ENCODE results near the gene VPS18.

The VPS18 gene

DNA sequence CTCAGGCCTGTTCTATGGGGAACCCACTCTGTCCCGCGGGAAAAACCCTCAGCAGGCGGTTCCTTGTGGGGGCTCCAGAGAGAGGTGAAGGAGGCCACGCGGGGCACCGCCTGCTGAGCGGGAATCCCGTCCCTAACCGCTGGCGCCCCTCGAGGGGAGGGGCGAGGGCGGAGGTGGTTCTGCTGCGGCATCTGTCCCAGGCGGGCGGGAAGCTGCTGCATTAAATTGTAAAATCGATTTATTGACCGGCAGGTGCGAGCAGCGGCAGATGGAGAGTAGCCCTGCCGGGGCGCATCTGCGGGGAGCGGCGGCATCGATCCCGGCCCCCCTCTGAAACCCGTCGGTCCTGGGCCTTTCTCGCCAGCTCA lies 31.2 kb downstream of the VPS18 start:
- DNase-seq: no peak

DNA sequence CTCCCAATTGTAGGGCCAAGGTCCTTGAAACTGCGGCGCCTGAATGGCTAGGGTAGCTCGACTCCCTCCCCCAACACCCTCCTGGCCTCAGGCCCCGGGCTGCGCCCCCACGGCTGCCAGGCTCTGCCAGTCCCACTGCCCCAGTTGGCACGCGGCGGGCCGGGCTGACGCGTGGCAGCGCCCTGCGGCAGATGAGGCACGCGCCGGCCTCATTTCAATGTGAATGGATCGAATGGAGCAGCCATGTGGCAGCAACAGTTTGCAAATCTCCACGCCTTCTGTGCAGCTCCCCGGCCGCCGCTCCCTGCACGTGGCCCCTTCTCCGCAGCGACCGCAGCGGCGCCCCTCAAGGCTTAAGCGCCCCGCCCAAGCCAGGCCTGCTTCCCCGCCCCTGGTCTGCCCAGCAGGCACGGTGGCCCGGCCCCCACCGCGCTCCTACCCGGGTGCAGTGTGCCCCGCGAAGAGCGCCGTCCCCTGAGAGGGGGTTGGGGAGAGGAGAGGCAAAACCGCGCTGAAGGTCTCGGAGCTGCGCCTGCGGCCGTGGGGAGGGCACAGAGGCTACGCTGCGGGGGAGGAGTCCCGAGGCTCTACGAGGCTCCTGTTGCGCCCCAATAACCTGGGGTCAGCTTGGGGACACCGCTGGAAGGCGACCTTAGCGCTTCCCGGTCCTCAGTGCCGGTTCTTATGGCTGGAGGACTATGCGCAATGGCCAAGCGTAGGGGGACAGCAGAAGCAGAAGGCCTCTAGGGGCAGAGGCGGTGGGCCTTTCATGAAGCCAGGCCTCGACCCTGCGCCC lies 31.8 kb downstream of the VPS18 start:
- peak; percentile 19 for DNase-seq

DNA sequence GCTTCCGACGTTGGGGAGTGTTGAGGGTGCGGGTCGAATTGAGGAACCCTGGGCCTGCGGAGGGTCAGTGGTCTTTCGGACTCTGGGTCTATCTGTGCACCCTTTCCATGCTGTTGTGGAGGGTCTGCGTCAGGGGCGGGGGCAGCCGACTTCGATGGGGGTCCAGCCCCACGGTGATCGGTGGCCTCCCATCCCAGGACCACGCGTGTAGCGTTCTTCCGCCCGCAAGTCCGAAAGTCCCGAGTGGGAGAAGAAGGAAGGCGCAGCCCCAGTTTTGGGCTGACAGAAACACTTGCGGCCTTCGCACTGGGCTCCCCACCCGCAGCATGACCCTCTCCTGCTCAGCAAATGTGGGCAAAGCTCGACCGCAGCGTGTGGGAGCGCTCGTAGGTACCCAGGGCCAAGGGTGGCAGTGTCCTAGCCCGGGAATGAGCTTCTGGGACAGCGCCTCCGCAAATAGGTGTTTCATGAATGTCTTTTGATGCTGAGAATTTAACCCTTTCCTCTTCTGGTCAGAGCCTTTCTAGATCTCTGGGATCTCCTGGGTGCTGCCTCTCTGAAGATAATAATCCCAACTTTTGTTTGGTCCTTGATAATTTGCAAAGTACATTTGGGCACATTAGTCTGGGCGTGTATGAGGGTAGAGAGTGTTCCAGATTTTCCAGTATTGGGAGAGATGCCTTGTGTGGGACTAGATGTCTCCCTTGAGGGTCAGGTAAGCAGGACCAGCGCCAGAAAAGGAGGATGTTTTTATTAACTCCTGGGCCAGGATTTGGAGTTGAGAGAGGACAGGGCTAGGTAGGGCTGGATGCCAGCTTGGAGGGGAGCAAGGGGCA lies 32.6 kb downstream of the VPS18 start:
- DNase-seq: no peak

DNA sequence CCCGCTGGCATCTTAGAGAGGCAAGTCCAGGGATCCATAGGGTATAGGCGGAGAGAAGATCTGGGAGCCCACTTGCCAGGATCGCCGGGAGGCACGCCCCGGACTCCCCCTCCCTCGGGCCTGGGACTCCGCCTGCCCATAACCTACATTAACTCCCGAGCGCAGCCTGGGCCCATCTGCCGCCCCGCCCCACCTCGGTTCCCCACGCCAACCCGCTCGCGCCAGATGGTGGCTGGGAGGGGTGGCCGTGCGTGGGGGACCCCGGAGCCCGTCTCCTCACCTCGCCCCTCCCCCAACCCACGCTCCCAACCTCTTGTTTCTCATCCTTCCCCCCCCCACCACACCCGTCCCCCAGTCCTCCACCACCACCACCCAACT lies 33.2 kb downstream of the VPS18 start:
- DNase-seq: peak; percentile 29

DNA sequence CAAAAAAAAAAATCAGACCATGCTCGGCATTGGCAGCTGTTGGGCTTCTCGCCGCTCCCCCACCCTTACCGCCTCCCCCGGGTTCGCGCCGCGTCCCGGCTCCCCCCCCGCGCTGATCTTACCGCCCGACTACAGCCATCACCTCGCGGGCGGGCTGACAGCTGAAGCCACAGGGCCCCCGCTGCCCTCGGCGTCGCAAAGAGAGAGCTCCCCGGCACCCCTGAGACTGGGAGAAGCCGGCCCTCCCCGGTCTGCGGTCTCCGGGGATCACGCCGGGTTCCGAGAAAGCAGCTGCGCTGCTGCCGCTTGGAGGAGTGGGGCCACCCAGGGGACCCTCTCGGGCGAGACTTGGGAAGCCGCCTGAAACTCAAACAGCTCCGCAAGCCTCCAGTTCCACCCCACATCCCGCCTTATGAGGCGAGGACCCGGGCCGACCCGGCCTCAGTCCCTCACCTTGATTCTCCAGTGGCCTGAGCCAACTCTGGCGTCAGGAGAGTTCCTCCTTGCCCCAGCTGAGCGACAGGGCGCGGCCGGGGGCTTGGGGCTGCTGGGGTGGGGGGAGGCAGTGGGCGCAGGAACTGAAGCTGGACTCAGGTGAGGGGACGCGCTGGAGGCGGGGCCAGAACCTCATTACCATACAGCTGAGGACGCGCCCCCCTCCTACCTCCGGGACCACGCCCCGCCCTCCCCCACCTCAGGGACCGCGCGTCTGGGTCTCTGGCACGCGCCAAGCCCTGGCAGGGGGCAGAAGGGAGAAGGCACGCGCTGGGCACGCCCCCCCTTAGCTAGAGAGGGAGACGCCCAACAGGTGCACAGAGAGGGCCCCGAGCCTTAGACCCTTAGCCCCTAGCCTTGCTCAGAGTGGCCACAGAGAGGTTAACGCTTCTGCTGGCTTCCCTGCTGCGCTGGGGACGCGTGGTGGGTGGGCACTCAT lies 33.9 kb downstream of the VPS18 start:
- peak; percentile 82 for DNase-seq

DNA sequence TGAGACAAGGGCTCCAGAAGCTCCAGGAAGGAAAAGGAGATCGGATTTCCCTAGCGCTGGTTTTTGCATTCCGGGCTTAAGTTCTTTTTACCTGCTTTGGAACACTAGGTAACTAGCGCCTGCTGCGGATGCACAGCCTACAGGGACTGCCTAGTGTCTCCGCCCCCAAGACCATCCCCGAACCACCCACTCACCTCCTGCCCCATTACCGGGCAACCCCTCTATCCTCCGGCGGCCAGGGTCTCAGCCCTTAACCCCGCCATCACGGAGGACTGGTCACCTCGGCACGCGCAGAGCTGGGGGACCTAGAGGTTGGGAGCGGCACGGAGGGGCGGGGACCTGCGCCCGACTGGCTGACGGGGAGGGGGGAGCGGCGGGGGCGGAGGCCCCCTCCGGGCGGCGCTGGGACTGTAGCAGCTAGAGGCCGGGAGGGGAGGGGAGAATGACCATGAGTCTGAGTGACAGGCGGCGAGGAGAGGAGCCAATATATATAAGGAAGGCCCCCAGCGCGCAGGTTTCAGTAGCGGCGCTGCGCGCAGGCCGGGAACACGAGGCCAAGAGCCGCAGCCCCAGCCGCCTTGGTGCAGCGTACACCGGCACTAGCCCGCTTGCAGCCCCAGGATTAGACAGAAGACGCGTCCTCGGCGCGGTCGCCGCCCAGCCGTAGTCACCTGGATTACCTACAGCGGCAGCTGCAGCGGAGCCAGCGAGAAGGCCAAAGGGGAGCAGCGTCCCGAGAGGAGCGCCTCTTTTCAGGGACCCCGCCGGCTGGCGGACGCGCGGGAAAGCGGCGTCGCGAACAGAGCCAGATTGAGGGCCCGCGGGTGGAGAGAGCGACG lies 34.8 kb downstream of the VPS18 start, which contains the start of gene DLL4:
Gene DLL4, plus strand, starts transcription at position 520 of the 839 bp plus-strand sequence. CDS start 329 bp downstream, outside the sequence.
- peak; percentile 77 for DNase-seq

DNA sequence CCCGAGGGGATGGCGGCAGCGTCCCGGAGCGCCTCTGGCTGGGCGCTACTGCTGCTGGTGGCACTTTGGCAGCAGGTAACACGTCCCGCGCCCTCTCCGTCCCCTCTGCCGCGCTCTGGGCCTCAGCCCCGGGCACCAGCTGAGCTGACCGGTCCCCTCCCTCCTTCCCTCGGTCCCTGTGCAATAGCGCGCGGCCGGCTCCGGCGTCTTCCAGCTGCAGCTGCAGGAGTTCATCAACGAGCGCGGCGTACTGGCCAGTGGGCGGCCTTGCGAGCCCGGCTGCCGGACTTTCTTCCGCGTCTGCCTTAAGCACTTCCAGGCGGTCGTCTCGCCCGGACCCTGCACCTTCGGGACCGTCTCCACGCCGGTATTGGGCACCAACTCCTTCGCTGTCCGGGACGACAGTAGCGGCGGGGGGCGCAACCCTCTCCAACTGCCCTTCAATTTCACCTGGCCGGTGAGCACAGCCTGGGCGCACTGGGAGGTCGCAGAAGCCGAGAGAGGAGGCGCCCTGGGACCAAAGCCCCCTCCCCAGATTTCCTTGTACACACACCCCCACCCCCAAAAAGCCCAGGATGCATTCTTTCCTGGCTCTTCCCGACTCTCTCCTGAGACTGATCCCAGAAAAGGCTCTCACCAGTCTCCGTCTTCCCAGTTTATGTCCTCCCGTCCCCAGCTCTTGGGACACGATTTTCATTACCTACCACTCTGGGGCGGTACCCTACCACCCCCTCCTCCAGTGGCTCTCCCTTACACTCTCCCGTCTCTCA lies 35.6 kb downstream of the VPS18 start:
- DNase-seq: peak; percentile 13

DNA sequence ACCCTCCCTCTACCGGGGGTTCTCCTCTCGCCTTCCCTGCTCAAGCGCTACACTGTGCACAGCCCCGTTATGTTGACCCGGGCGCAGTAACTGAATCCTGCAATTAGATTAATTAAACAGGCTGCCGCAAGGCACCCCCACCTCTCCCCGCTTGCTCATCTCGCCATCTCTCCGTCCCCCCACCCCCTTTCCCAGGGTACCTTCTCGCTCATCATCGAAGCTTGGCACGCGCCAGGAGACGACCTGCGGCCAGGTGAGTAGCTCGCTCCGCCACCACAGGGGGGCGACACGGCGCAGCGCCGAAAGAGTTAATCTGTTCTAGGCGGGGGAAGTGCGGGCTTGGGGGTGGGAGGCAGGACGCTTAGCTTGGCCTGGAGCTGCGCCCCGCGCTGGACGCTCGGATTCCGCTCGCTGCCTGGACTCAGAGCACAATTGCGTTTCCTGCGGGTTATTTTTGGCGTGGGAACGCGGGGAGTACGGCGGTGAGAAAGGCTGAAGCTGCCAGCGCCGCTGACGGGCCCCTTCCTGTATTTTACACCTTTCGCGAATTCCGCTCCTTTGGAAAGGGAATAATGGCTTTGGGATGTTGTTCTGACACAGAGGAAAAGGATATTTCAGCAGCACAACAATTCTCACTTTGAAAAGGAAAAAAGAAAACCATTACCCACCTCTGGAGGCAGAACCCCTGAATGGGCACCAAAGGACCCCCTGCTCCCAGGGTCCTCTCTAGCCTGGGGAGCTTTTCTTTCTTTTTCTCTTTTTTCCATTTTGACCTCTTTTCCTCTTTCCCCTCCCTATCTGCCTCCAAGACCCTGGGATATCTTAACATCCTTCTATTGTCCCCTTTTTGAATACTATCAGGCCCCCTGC lies 36.4 kb downstream of the VPS18 start:
- DNase-seq: peak; percentile 38

DNA sequence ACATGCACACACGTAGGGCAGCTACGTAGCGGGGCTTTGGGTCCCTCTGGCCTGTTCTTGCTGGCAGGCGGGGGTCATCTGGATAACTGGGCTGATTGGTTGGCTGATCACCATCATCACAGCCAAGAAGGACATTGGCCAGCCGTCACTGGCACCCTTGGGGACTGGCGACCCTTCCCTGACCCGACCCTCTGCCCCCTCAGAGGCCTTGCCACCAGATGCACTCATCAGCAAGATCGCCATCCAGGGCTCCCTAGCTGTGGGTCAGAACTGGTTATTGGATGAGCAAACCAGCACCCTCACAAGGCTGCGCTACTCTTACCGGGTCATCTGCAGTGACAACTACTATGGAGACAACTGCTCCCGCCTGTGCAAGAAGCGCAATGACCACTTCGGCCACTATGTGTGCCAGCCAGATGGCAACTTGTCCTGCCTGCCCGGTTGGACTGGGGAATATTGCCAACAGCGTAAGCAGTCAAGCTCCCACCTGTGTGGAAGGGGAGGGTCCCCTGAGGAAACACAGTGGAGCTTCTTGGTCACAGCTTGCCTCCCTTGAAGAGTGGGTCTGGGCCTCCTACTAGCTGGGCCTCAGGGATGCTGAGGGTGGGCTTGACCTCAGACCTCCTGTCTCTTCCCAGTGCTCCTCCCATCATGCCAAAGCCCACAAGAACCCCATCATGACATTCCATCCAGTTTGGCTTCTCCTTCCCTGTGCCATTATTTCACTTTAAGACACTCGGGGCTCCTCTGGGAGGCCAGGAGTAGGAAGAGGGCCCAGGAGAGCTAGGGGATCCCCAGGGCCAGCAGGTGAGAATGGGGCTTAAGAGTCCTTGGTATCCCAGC lies 37.3 kb downstream of the VPS18 start:
- no peak for DNase-seq

DNA sequence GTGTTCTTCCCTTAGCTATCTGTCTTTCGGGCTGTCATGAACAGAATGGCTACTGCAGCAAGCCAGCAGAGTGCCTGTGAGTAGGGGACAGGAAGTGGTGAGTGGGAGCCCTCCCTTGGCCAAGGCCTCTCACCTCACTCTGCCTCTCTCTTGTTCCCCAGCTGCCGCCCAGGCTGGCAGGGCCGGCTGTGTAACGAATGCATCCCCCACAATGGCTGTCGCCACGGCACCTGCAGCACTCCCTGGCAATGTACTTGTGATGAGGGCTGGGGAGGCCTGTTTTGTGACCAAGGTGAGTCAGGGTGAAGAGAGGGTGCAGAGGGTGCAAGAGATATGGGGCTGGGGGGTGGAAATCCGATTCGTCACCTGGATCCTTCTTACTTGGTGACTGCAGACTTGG lies 37.9 kb downstream of the VPS18 start:
- DNase-seq: peak; percentile 16

DNA sequence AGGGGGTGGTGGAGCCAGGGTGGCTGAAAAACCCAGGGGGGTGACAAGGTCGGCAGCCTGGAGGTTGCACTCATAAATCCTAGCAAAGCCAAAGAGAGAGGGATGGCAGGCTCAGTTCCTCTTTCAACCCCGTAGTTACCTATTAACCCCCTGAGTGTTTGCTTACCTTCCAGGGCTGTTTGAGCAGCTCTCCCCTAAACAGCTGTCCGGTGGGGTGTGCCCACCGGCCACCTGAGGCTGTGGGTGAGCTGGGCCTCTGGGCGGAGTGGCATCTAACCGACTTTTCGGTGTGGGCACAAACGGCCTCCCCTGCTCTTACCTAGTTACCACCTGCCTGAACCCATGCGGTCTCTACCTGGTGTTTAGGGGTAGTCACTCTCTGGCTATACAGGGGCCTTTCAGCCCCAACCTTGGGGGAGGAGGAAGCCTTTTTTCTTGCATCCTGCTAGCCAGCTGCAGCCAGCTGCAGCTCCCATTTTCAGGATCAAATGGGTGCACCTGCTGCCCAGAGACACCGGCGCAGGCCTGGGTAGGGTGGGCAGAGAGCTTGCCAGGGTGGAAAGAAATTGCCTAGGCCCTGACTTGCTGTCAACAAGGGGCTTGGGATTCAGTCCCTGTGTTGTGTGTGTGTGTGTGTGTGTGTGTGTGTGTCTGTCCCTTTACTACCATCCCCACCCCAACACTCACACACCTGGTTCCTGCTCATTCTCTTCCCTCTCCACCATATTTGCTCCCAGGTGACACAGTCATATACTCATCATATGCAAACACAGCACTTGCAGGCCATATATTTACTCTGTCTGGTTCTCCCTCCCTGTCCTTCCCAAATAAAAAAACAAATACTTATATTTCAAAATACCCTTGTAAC lies 38.6 kb downstream of the VPS18 start:
- DNase-seq: peak; percentile 16

DNA sequence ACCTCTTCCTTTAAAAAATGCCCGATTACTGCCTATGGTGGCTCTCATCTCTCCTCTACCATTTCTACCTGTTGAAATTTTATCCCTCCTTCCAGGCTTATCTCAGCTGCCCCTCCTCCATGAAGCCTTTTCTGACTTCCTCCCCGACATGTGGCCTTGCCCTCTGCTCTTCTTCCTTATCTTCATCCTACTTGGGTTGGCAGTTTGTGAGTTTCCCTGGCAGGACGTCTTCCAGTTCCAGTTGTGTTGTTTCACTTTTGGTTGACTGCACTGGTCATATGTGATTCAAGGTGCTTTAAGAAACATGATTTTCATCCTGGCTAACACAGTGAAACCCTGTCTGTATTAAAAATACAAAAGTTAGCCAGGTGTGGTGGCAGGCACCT lies 39.3 kb downstream of the VPS18 start:
- no peak for DNase-seq

DNA sequence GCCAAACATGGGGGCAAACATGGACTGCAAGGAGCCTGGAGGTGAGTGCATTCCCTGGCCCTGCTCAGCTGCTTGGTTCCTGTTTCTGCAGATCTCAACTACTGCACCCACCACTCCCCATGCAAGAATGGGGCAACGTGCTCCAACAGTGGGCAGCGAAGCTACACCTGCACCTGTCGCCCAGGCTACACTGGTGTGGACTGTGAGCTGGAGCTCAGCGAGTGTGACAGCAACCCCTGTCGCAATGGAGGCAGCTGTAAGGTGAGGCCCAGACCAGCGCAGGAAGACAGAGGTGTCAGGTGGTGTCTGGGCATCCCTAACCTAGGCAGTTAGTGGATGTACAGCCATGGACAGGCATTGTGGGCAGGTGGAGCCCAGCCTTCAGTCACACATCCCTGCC lies 40.2 kb downstream of the VPS18 start:
- DNase-seq: no peak

DNA sequence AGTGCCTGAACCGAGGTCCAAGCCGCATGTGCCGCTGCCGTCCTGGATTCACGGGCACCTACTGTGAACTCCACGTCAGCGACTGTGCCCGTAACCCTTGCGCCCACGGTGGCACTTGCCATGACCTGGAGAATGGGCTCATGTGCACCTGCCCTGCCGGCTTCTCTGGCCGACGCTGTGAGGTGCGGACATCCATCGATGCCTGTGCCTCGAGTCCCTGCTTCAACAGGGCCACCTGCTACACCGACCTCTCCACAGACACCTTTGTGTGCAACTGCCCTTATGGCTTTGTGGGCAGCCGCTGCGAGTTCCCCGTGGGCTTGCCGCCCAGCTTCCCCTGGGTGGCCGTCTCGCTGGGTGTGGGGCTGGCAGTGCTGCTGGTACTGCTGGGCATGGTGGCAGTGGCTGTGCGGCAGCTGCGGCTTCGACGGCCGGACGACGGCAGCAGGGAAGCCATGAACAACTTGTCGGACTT lies 42.0 kb downstream of the VPS18 start:
- no peak for DNase-seq

DNA sequence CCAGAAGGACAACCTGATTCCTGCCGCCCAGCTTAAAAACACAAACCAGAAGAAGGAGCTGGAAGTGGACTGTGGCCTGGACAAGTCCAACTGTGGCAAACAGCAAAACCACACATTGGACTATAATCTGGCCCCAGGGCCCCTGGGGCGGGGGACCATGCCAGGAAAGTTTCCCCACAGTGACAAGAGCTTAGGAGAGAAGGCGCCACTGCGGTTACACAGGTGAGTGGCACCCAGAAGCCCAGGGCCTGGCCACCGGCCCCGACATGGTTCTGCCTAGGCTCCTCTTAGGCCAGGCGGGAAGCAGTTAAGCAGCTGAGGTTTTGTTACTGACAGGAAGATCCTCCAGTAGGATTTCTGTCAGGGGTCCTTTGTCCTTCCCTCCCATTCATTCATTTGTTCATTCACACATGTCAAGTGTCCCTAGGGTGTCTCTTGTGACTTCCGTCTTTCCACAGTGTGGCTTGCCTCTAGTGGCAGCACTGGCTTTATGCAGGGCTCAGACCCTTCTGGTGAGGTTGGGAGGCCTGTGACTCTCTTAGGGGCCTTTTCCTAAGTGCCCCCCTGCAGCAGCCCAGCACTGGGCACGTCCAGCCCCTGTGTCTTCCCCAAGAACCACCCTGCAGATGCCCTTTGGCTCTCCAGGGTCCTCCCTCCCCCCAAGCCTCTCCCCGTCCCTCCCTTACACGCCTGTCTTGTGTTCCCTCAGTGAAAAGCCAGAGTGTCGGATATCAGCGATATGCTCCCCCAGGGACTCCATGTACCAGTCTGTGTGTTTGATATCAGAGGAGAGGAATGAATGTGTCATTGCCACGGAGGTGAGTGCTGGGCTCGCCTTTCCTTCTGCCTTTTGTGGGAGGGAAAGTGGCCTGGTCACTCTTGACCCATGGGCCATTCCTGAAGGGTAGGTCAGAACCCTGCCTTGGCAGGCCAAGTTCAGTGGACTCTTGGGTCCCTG lies 42.7 kb downstream of the VPS18 start:
- no peak for DNase-seq

DNA sequence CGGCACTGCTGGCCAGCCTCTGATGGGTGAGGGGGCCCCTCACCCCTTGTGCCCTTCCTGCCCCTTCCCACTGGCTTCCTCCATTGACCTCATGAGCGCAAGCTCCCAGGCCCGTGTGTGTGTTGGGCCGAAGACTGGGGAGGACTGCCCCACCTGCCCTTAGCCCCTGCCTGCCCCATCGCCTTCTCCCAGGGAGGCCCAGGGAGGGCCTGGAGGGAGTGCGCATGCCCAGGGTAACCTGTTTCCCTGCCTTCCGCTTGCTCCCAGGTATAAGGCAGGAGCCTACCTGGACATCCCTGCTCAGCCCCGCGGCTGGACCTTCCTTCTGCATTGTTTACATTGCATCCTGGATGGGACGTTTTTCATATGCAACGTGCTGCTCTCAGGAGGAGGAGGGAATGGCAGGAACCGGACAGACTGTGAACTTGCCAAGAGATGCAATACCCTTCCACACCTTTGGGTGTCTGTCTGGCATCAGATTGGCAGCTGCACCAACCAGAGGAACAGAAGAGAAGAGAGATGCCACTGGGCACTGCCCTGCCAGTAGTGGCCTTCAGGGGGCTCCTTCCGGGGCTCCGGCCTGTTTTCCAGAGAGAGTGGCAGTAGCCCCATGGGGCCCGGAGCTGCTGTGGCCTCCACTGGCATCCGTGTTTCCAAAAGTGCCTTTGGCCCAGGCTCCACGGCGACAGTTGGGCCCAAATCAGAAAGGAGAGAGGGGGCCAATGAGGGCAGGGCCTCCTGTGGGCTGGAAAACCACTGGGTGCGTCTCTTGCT lies 43.7 kb downstream of the VPS18 start:
- no peak for DNase-seq
